Measurements from ENCODE around the gene ACTRT2. TPM values are rescaled to one million over a fixed set of nuclear protein-coding genes. Genes with fewer than 3 reads are reported as not detected.

Gene ACTRT2
- total RNA-seq, 1 donor from 2014 or later, result not detected

DNA sequence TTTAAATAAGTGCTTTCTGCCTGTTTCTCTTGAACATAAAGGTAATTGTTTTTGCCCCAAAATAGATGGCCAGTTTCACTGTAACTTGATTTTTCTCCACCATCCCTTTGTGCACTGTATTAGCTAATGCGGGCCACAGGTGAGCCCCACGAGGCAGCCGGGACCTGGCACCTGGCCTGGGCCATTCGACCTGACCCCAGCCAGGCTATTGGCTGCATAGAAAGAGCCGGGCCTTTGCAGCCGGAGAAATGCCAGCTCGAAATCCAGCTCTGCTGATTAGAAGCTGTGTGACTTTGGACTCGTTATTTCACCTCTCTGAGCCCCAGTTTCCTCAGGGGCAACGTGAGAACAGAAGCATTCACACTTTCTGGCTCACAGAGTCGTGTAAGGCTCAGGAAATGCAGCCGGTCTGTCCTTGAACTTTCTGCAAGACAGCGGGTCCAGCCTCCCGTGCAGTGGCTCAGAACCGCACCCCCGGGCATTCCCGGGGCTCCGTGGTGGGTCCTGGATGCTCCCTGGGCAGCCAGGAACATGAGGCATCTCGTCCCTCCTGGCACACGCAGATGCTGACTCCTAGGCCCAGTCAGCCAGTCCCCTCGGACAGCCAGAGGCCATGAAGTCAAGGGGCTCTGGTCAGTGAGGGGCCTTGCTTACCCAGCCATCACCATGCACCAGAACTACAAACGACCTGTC lies 37.4 kb upstream of the ACTRT2 start:
- DNase-seq (ENCODE audit: low read depth in 2 of 2), result no peak

DNA sequence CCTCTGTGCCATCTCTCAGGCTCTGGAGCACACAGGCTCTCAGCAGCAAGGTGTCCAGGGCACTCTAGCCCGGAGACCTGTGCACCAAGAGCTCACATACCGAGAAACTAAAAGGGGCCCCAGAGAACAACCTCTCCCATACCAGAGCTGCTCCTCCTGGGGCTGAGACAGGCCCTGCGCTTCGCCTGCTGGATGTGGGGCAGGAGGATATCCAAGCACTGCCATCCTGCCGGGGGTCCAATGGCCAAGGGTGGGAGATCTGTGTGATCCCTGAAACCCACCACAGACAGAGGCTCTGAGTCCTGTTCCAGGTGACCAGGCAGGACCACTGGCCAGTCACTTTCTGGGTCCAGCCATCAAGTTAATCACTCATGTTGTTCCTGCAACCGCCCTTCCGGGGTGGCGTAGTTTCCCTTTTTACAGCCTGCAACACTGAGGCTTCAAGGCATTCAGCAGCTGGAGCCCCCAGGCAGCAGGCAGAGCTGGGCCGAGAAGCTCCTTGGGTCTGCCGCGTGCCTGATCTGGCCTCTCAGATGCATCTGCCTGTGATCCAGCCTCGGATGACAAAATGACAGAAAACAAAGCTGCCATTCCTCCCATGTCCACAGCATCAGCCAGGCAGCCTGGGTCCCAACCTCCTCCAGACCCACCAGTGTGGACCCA lies 36.7 kb upstream of the ACTRT2 start:
- DNase-seq (ENCODE audit: low read depth in 2 of 2), result no peak

DNA sequence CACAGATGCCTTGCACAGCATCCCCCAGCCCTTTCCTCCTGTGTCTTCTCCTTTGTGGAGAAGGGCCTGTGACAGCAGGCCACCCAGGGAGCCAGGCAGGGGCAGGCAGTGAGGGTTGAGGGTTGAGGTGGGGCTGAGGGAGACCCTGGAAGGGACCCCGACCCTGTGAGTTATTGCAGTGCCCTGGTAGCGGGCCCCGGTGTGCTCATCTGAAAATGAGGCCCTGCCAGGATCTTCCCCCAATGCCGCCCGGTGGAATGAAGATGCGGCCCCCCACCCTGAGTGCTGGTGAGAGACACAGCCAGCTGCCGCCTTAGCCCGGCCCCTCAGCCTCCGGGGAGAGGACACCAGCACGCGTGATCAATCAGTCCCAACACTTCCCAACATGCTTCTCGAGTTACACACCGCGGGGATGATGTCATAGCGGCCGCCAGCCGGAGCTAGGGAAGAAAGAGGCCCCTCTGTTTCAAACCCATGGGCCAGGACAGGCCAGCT lies 36.2 kb upstream of the ACTRT2 start:
- no peak for DNase-seq (ENCODE audit: low read depth in 2 of 2)

DNA sequence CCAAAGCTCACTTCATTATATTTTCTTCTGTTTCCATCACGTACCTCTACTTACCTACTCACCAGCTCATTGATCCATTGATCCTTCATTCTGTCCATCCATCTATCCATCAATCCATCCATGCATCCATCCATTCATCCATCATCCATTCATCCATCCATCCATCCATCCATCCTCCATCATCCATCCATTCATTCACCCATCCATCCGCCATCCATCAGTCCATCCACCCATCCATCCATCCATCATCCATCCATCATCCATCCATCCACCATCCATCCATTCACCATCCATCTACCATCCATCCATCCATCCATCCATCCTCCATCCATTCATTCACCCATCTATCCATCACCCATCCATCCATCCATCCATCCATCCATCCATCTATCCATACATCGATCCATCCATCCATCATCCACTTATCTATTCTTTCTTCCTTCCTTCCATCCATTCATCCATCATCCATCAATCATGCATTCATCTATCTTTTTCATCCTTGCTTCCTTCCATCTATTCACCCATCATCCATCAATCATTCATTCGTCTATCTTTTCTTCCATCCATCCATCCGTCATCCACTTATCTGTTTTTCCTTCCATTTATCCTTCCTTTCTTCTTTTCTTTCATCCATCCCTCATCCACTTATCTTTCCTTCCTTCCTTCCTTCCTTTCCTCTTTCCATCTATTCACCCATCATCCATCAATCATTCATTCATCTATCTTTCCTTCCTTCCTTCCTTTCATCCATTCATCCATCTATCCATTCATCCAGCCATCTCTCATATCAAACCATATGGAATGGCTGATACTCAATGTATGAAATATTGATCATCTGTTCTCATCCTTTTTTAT lies 35.3 kb upstream of the ACTRT2 start:
- DNase-seq (ENCODE audit: low read depth in 2 of 2), result no peak

DNA sequence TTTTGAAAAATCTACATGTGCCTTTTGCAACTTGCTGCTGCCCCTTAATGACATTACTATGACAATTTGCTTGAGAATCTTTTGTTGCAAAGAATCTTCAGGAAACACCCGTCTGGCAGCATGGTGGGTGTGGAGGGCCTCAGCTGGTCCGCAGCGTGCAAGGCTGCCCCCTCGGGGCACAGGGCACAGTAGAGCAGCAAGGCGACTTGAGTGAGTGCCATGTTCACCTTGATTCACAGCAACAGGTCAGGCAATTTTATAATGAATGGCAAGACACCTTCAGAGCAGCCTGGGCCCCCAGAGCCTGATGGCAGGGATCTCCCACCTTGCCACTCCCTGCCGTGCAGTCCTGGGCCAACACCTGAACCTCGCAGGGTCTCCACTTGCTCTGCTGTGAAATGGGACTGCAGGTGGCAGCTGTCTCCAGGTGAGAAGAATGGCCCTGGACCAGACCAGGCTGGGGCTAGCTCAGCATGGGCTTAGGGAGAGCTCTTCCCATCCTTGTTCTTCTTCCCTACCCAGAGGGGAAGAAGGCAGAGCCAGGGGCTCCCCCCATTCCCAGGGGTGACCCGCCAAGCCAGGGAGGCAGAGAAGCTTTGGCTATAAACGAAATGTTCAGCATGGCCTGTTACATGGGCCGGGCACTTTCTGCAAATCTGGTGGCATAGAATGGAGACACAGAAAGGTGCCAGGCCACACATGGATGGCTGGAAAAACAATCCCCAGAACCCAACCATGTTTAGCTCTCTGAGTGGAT lies 34.5 kb upstream of the ACTRT2 start:
- no peak for DNase-seq (ENCODE audit: low read depth in 2 of 2)

DNA sequence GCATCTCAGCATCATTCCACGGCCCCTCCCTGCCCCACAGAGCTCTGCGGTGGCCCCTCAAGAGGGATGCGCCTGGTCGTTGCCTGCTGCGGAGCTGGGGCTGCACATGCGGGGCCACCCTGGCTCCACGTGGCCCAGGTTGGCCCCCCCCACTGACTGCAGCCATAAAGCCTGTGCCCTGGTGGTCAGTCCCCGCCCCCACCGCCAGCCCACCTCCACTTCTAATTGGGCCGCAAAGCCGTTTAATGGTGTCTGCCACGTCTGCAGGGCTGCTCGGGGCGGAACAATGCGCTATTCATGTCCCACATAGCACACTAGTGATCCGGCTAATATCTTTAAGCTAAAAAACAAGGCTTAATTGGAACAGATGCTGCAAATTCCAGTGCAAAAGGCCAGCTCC lies 33.5 kb upstream of the ACTRT2 start:
- DNase-seq (ENCODE audit: low read depth in 2 of 2), result no peak

DNA sequence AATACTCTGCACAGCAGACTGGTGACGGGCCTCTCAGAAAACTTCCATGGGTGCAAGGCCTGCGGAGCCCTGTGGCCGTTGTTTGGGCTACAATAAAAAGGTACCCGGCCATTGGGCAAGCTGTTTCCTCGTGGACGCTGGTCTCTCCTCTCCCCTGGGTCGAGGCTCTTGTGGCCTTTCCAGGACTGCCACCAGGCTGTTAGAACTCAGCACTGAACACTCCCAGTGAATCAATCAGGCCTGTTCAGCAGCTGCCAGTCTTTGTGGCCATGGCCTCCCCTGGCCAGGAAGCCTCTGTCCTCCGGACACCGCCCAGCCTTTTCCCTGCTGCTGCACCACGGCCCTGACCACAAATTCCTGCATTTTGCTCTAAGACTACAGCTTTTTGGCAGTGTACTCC lies 33.0 kb upstream of the ACTRT2 start:
- no peak for DNase-seq (ENCODE audit: low read depth in 2 of 2)

DNA sequence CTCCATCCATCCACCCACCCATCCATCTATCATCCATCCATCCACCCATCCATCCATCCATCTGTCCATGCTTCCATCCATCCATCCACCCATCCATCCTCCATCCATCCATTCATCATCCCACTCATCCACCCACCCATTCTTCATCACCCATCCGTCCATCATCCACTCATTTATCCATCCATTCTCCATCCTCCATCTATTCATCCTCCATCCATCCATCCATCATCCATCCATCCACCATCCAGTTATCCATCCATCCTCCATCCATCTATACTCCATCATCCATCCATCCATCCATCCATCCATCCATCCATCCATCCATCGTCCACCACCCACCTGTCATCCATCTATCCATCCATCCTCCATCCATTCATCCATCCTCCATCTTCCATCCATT lies 32.1 kb upstream of the ACTRT2 start:
- DNase-seq (ENCODE audit: low read depth in 2 of 2), result no peak

DNA sequence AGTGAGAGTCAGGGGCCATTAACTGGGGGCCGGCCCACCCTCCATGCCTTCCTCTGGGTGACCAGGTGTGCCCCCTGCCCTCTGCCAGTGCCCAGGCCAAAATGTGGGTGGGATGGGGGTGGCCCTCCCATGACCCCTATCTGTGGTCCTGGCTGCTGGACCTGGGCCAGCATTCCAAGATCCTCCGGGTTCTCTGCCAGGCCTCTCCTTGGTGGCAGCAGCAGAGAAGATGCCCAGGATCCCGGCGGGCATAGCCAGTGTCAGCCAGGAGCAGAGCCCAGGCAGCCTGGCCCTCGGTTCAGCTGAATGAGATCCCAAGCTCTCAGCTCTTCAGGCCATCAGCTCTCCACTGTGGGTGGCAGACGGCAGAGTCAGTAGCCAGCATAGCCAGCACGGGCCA lies 31.3 kb upstream of the ACTRT2 start:
- no peak for DNase-seq (ENCODE audit: low read depth in 2 of 2)

DNA sequence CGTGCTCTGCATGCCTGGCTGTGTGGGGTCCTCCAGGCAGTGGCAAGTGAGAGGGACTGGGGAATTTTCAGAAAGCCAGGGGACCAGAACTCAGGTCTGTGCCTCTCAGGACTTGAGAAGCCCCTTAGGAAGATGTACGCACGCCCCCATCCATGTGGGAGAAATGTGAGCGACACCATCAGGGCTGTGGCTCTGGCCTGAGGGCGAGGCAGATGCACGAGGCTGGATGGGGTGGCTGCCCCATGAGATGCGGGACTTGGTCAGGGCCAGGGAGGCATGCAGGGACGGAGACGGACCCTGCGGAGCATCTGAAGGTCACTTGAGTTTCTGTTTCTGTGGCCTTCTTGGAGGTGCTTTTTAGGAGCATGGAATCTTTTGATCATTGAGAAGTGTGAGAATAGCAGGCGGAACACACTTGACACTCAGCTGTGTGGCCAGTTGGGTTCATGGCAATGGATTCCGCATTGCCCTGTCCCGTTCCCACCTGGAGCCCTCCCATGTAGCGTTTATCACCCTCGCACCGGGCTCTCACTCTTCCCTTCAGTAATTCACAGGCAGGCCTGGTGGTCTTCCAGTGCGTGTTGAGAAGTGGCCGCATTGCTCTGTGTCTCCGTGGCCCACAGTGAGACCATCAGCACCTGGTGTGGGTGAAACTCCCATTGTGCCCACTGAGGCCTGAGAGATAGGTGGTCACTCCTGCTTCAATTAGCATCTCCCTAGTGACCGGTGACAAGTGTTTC lies 30.7 kb upstream of the ACTRT2 start:
- no peak for DNase-seq (ENCODE audit: low read depth in 2 of 2)

DNA sequence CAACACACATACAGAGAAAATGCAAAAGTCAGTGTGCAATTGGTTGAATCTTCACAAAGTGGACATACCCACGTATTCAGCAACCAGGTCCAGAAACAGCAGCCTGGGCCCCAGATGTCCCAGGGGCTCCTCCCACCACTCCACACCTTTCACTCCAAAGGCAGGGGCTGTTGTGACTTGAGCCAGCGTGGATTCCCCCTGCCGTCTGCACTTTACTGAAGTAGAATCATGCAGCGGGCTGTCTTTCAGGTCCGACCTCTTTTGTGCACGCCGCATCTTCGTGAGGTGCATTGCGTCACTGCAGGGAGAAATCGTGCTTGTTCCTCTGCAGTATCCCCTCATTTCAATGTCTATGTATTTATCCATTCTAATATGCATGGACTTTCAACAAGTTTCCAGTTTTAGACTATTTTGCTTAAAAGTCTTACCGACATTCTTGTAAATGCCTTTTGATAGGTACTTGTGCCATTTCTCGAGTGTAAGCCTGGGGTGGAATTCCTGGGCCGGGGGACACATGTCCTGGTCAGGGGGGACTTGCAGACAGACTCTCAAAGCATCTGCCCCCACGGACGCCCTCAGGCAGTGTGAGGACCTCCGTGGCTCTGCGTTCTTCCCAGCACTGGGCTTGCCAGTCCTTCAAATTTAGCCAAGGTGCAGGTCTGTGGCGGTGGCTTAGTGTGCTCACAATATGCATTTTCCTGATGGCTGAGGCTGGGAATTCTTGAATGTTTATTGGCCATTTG lies 29.3 kb upstream of the ACTRT2 start:
- DNase-seq (ENCODE audit: low read depth in 2 of 2), result no peak

DNA sequence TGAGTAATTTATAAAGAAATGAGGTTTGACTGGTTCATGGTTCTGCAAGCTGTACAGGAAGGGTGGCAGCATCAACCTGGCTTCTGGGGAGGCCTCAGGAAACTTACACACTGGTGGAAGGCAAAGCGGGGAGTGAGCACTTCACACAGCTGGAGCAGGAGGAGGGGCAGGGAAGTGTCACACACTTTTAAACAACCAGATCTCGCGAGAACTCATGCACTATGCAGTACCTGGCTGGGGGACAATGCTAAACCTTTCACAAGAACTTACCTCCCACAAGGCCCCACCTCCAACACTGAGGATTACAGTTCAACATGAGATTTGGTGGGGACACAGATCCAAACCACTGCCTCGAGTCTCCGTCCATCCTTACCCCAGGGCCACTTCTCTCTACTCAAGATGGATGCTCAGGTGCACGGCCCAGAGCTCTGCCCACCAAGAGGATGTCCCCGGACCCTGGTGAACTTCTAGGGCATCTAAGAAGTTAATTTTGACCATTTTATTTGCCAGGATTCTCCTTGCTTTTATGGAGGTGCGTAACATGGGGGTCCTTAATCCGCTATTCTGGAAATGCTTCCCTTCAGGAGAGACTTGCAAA lies 22.7 kb upstream of the ACTRT2 start:
- no peak for DNase-seq (ENCODE audit: low read depth in 2 of 2)

DNA sequence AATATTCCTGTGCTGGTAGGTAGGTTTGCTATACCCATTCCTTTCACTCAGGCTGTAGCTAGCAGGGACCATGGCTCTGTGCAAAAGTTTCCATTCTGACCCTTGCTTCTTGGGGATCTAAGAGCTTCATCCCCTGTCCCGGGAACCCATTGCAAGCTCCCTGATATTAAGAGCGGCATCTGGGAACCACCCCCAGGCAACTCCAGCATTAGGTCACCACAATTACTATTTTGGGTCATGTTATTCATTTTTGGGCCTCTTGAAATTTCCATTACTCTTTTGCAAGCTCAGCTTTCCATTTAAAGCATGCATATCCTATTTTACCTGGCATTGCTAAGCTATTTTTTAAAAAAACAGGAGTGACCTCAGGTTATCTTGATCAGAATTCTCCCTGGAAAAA lies 22.1 kb upstream of the ACTRT2 start:
- DNase-seq (ENCODE audit: low read depth in 2 of 2), result no peak

DNA sequence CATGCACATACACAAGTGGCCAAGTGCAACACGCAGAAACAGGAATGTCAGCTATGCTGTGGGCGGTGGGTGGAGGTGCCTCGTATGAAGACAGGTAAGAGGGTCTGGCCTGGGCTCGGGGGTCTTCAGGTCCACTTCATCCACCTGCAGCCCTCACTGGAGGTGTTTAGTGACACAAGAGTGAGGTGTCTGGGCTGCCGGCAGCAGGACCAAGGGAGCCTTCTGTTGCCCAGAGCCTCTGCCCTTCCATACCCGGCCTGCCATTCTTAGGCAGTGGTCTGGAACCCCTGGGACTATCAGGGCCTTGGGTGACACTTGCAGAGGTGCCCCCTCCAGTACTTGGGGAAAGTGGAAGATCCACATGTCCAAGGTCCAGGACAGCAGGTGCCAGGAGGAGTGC lies 21.7 kb upstream of the ACTRT2 start:
- DNase-seq (ENCODE audit: low read depth in 2 of 2), result no peak

DNA sequence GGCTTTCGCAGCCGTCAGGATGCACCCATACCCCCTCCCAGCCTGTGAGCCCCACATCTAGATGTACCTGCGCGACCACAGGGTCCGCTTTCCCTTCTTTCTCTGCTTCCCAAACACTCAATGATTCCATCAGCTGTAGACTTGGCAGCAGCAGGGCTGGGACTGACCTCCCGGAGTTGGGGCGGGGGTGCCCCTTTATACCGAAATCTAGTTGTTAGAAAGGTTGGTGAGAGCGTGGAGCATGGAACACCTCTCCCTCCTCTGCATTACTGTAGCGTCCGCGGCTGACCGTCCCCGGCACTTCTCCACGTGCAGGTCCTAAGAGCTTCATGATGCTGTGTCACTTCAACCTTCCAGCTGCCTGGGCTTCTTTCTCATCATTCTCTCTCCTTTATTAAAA lies 21.1 kb upstream of the ACTRT2 start:
- no peak for DNase-seq (ENCODE audit: low read depth in 2 of 2)

DNA sequence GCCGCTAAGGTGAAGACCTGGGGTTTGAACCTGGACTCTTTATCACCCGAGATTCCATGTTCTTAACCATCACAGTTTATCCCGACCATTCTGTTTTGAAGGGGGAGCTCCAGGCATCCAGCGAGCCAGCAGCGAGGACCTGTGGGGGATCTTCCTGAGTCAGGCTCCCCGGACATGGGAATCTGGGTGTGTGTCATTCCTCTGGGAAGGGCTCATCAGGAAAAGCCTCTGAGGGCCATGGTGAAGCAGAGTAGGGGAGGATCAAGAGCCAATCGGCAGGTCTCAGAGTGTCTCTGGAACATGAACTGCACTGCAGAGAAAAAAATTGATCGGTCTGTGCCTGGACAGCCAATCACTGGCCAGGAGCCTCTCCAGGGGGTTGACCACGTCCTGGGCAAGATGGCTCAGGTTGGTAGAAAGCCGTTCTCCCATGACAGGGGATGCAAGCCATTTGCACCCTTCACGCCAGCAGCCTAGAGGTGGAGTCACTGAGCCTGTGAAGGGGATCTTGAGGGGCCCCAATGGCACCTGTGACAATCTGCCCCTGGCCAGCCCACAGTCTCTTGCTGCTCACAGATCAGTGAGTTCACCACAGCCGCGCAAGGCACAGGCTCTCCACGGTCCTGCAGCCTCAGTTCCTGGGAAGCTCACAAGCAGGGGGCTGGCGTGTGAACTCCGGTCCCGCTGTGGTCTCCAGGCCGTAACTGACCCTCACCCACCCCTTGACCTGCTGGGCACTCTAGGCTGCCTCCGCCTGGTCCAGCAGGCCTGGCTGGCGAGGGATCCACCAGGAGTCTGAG lies 20.4 kb upstream of the ACTRT2 start:
- no peak for DNase-seq (ENCODE audit: low read depth in 2 of 2)

DNA sequence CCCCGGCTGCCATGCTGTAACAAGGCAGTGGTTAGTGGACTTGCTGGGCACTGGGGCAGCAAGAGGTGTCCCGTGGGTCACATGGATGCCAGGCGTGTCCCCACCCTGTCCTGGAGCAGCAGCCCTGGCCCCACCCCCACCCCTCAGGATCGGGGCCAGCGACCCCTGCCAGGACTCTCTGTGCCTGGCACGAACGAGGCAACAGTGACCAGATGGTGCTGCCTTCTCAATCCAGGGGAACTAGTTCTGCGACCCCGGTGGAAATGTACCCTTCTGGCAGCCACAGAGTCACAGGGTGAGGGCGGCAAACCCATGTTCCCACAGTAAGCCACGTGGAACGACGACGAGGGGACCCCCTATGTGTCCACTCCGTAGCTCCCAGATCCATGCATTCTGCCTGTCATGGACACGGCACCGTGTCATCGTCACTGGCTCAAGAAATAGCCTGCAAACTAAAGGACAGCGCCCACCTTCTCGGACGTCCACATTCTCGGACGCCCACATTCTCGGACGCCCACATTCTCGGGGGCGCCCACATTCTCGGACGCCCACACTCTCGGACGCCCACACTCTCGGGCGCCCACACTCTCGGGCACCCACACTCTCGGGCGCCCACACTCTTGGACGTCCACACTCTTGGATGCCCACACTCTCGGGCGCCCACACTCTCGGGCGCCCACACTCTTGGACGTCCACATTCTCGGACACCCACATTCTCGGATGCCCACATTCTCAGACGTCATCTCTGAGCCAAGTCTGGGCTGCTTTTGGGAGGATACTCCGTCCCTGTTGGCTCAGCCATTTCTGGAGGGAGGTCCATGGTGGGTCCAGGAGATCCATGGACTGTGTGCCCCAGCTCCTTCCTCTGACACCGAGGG lies 19.6 kb upstream of the ACTRT2 start:
- no peak for DNase-seq (ENCODE audit: low read depth in 2 of 2)

All from dermis microvascular lymphatic vessel endothelial cell (primary cell).